ENCODE data around the gene SOX6. TPM values are rescaled to one million over a fixed set of nuclear protein-coding genes. Genes with fewer than 3 reads are reported as not detected.

Gene SOX6
- polyA plus RNA-seq, 1 donor from 2014 or later: 2.2 TPM

- Histone ChIP-seq H3K79me2 (replicated peaks; ENCODE audit: insufficient read depth, low read length) (no peaks in the 10 kb centered on the region), H4K20me1 (ENCODE audit: insufficient read depth) (no peaks in the 10 kb centered on the region), H3K4me2 (ENCODE audit: low read length) (no peak overlapping the region), H3K27me3 (ENCODE audit: insufficient read depth, low read depth, low read length) (no peaks in the 10 kb centered on the region), H3K9ac (ENCODE audit: low read length) (no peak overlapping the region), H2AFZ (ENCODE audit: low read depth, low read length) (no peak overlapping the region), H3K36me3 (ENCODE audit: insufficient read depth, low read length) (no peaks in the 10 kb centered on the region), H3K9me3 (ENCODE audit: low read length) (no peaks in the 10 kb centered on the region), H3K9me2 (ENCODE audit: insufficient read depth, low read length) (no peaks in the 10 kb centered on the region), H3F3A (ENCODE audit: insufficient read depth, low read length, poor library complexity, severe bottlenecking) (no peaks in the 10 kb centered on the region), H3K27ac (ENCODE audit: low read length) (no peak overlapping the region), H3K4me3 (ENCODE audit: low read length) (no peak overlapping the region)
- TF ChIP-seq TAF1 (IDR thresholded peaks at IDR 0.05; ENCODE audit: low read depth) (no peak), EZH2 (IDR thresholded peaks at IDR 0.05; ENCODE audit: borderline replicate concordance, insufficient read depth, low read length, poor library complexity, severe bottlenecking) (no peak), POLR2AphosphoS5 (IDR thresholded peaks at IDR 0.05) (no peak), EP300 (conservative IDR thresholded peaks at IDR 0.05; ENCODE audit: poor library complexity, severe bottlenecking) (no peak), MXI1 (conservative IDR thresholded peaks at IDR 0.05; ENCODE audit: poor library complexity, severe bottlenecking) (no peak), RAD21 (conservative IDR thresholded peaks at IDR 0.05) (no peak), SMC3 (conservative IDR thresholded peaks at IDR 0.05; ENCODE audit: poor library complexity) (no peak)
- TF ChIP-seq, protein P1, sequence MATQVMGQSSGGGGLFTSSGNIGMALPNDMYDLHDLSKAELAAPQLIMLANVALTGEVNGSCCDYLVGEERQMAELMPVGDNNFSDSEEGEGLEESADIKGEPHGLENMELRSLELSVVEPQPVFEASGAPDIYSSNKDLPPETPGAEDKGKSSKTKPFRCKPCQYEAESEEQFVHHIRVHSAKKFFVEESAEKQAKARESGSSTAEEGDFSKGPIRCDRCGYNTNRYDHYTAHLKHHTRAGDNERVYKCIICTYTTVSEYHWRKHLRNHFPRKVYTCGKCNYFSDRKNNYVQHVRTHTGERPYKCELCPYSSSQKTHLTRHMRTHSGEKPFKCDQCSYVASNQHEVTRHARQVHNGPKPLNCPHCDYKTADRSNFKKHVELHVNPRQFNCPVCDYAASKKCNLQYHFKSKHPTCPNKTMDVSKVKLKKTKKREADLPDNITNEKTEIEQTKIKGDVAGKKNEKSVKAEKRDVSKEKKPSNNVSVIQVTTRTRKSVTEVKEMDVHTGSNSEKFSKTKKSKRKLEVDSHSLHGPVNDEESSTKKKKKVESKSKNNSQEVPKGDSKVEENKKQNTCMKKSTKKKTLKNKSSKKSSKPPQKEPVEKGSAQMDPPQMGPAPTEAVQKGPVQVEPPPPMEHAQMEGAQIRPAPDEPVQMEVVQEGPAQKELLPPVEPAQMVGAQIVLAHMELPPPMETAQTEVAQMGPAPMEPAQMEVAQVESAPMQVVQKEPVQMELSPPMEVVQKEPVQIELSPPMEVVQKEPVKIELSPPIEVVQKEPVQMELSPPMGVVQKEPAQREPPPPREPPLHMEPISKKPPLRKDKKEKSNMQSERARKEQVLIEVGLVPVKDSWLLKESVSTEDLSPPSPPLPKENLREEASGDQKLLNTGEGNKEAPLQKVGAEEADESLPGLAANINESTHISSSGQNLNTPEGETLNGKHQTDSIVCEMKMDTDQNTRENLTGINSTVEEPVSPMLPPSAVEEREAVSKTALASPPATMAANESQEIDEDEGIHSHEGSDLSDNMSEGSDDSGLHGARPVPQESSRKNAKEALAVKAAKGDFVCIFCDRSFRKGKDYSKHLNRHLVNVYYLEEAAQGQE (IDR thresholded peaks at IDR 0.05; ENCODE audit: borderline replicate concordance): no peak
- TF ChIP-seq, protein P2, sequence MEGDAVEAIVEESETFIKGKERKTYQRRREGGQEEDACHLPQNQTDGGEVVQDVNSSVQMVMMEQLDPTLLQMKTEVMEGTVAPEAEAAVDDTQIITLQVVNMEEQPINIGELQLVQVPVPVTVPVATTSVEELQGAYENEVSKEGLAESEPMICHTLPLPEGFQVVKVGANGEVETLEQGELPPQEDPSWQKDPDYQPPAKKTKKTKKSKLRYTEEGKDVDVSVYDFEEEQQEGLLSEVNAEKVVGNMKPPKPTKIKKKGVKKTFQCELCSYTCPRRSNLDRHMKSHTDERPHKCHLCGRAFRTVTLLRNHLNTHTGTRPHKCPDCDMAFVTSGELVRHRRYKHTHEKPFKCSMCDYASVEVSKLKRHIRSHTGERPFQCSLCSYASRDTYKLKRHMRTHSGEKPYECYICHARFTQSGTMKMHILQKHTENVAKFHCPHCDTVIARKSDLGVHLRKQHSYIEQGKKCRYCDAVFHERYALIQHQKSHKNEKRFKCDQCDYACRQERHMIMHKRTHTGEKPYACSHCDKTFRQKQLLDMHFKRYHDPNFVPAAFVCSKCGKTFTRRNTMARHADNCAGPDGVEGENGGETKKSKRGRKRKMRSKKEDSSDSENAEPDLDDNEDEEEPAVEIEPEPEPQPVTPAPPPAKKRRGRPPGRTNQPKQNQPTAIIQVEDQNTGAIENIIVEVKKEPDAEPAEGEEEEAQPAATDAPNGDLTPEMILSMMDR (IDR thresholded peaks at IDR 0.05; ENCODE audit: poor library complexity, severe bottlenecking): no peak
Observed at GRCh38 chr11:16136792-16137390, 219.5 kb downstream of the SOX6 start.

GRCh38 chr11:16133867-16134266 is 222.5 kb downstream of the SOX6 start:
- H3K9ac ChIP-seq (ENCODE audit: low read length): no peak overlapping the region
- no peak overlapping the region for H3K4me3 ChIP-seq (ENCODE audit: low read length)
- no peaks in the 10 kb centered on the region for H3K9me2 ChIP-seq (ENCODE audit: insufficient read depth, low read length)
- no peak overlapping the region for H2AFZ ChIP-seq (ENCODE audit: low read depth, low read length)
- H3K36me3 ChIP-seq (ENCODE audit: insufficient read depth, low read length): no peaks in the 10 kb centered on the region
- H4K20me1 ChIP-seq (ENCODE audit: insufficient read depth): no peaks in the 10 kb centered on the region
- H3K79me2 ChIP-seq (replicated peaks; ENCODE audit: insufficient read depth, low read length): no peaks in the 10 kb centered on the region
- no peak overlapping the region for H3K4me2 ChIP-seq (ENCODE audit: low read length)
- TF ChIP-seq TAF1 (IDR thresholded peaks at IDR 0.05; ENCODE audit: low read depth) (no peak), MXI1 (conservative IDR thresholded peaks at IDR 0.05; ENCODE audit: poor library complexity, severe bottlenecking) (no peak)
- no peaks in the 10 kb centered on the region for H3F3A ChIP-seq (ENCODE audit: insufficient read depth, low read length, poor library complexity, severe bottlenecking)
- no peaks in the 10 kb centered on the region for H3K9me3 ChIP-seq (ENCODE audit: low read length)
- H3K27ac ChIP-seq (ENCODE audit: low read length): no peak overlapping the region
- no peaks in the 10 kb centered on the region for H3K27me3 ChIP-seq (ENCODE audit: insufficient read depth, low read depth, low read length)
